Thyroid gland (tissue), 4 donors: ENCODE measurements around the gene SPRR4.

Source experiments
- POLR2A ChIP-seq, 2 donors: fragments of 450-650 bp; IDR thresholded peaks; one replicate each; pipeline ENCODE4 v1.6.1; 2017; ENCODE audit warnings: antibody characterized with exemption in 2 of 2, mild to moderate bottlenecking in 2 of 2, moderate library complexity in 1 of 2
- TF ChIP-seq, protein P1 (sequence below), 6 experiments: fragments of 200-600 bp in 3 of 6; fragments of 450-650 bp in 3 of 6; sonication (generic) in 3 of 6; IDR thresholded peaks; one replicate each; pipeline ENCODE4 v1.5.1; 2016 to 2019; ENCODE audit warnings: antibody characterized with exemption in 6 of 6, mild to moderate bottlenecking in 2 of 6, inconsistent platforms in 1 of 6, moderate library complexity in 1 of 6

DNA sequence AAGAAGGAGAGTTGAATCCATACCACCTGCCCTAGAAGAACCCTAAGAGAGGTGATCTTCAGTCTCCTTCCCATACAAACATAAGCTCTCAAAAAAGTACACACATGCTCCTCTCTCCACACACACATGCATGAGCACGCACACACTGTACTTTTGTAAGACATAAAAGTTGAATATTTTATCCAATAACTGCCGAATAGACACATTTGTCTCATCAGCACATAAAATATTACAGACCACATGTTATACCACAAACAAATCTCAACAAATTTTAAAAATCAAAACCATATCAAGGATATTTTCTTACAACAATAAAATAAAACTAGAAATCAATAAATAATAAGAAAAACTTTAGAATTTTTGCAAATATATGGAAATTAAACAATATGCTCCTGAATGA is 16.1 kb downstream of the SPRR4 start:
- TF ChIP-seq, protein P1, sequence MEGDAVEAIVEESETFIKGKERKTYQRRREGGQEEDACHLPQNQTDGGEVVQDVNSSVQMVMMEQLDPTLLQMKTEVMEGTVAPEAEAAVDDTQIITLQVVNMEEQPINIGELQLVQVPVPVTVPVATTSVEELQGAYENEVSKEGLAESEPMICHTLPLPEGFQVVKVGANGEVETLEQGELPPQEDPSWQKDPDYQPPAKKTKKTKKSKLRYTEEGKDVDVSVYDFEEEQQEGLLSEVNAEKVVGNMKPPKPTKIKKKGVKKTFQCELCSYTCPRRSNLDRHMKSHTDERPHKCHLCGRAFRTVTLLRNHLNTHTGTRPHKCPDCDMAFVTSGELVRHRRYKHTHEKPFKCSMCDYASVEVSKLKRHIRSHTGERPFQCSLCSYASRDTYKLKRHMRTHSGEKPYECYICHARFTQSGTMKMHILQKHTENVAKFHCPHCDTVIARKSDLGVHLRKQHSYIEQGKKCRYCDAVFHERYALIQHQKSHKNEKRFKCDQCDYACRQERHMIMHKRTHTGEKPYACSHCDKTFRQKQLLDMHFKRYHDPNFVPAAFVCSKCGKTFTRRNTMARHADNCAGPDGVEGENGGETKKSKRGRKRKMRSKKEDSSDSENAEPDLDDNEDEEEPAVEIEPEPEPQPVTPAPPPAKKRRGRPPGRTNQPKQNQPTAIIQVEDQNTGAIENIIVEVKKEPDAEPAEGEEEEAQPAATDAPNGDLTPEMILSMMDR (IDR thresholded peaks at IDR 0.05): no peak
- no peak for TF ChIP-seq POLR2A (IDR thresholded peaks at IDR 0.05)
